NCI-H1092 treated with DMSO at 0.1 percent for 48 hours (cell line): ENCODE data around the gene PIP5K1B.

Experiments
- DNase-seq: peaks from one replicate; lab custom pipeline; 2025; lab: John Stamatoyannopoulos, UW

The PIP5K1B gene

GRCh38 chr9:68817079-68817875, 112.2 kb downstream of the PIP5K1B start:
- DNase-seq = no peak

GRCh38 chr9:68819065-68819464, 114.0 kb downstream of the PIP5K1B start:
- DNase-seq = no peak

GRCh38 chr9:68821911-68822310, 116.9 kb downstream of the PIP5K1B start:
- DNase-seq = no peak

- no peak for DNase-seq
Measured at GRCh38 chr9:68822596-68823165, 117.6 kb downstream of the PIP5K1B start.

GRCh38 chr9:68825762-68826472, 120.9 kb downstream of the PIP5K1B start:
- DNase-seq = no peak

- DNase-seq = no peak
Measured at GRCh38 chr9:68827837-68828744, 123.1 kb downstream of the PIP5K1B start.

- no peak for DNase-seq
Measured at GRCh38 chr9:68832101-68832500, 127.1 kb downstream of the PIP5K1B start.

- no peak for DNase-seq
Measured at GRCh38 chr9:68832861-68833518, 128.0 kb downstream of the PIP5K1B start.

GRCh38 chr9:68834931-68835520, 130.0 kb downstream of the PIP5K1B start:
- DNase-seq = no peak

- no peak for DNase-seq
Measured at GRCh38 chr9:68836788-68837187, 131.7 kb downstream of the PIP5K1B start.

- no peak for DNase-seq
Measured at GRCh38 chr9:68838245-68838644, 133.2 kb downstream of the PIP5K1B start.

GRCh38 chr9:68841276-68842052, 136.4 kb downstream of the PIP5K1B start:
- DNase-seq = no peak

GRCh38 chr9:68842568-68842967, 137.5 kb downstream of the PIP5K1B start:
- no peak for DNase-seq

- no peak for DNase-seq
Measured at GRCh38 chr9:68843239-68843638, 138.2 kb downstream of the PIP5K1B start.

- DNase-seq = no peak
Measured at GRCh38 chr9:68844157-68844556, 139.1 kb downstream of the PIP5K1B start.

- peak; percentile 23 for DNase-seq
Measured at GRCh38 chr9:68844631-68845612, 139.9 kb downstream of the PIP5K1B start.

GRCh38 chr9:68847765-68848164, 142.7 kb downstream of the PIP5K1B start:
- no peak for DNase-seq

- DNase-seq = no peak
Measured at GRCh38 chr9:68851657-68852056, 146.6 kb downstream of the PIP5K1B start.

- no peak for DNase-seq
Measured at GRCh38 chr9:68852941-68853340, 147.9 kb downstream of the PIP5K1B start.
